ENCODE data around the gene MAIP1.

DNA sequence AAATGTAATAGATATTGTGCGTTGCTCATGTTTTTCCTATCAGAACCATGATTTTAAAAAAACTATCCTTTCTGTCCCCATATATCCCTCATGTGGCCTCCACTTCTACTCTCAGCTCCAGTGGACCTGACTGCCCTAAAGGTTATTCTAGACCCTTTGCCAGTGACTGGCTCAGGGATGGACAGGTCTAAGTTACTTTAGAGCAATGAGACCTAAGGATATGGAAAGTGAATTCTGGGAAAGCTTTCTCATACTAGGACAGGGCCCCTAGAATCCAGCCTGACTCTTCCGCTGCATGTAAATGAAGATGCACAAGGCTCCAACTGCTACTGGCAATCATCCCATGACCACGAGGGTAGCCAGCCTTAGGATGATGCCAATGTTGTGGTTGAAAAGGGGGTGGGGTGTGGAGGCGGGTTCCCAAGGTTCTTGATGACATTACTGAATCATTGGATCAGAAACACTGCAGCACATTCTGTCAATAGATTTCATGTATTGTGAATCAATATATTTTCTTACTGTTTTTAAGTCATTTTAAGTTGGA, 23.0 kb upstream of the MAIP1 start:
- TF ChIP-seq CTCF (conservative IDR thresholded peaks at IDR 0.05; ENCODE audit: low read depth, low read length) (no peak), EZH2 (IDR thresholded peaks at IDR 0.05; ENCODE audit: borderline replicate concordance, low read depth, low read length, poor library complexity, severe bottlenecking) (no peak)
